Endodermal cell (in vitro differentiated cells): ENCODE data around the gene RETN. TPM values are rescaled to one million over a fixed set of nuclear protein-coding genes. Genes with fewer than 3 reads are reported as not detected.

ENCODE experiments used
- DNase-seq: peaks from one replicate; pipeline ENCODE4 v3.0.0-alpha.2; 2017
- H3K27ac ChIP-seq: 2 replicates; pipeline ENCODE4 v1.5.1; 2013; ENCODE audit warnings: mild to moderate bottlenecking, low read depth, low read length, moderate library complexity
- H3K27me3 ChIP-seq: 2 replicates; pipeline ENCODE4 v1.6.1; 2013; ENCODE audit warnings: mild to moderate bottlenecking, low read length, moderate library complexity; ENCODE audit not compliant: insufficient read depth, control insufficient read depth, poor library complexity, severe bottlenecking
- H3K36me3 ChIP-seq: 2 replicates; pipeline ENCODE4 v1.7.0; 2013; ENCODE audit warnings: mild to moderate bottlenecking, low read length, moderate library complexity; ENCODE audit not compliant: control insufficient read depth, insufficient read depth
- H3K4me1 ChIP-seq: one replicate; pipeline ENCODE4 v1.7.0; 2013; ENCODE audit warnings: low read length; ENCODE audit not compliant: control insufficient read depth, insufficient read depth
- H3K4me3 ChIP-seq: 2 replicates; pipeline ENCODE4 v1.5.1; 2013; ENCODE audit warnings: mild to moderate bottlenecking, low read length, moderate library complexity
- H3K9ac ChIP-seq: 2 replicates; pipeline ENCODE4 v1.6.1; 2013; ENCODE audit warnings: mild to moderate bottlenecking, low read length, moderate library complexity; ENCODE audit not compliant: poor library complexity, severe bottlenecking; ENCODE audit errors: extremely low read depth
- H3K9me3 ChIP-seq: 2 replicates; pipeline ENCODE4 v1.6.1; 2013; ENCODE audit warnings: mild to moderate bottlenecking, low read length, moderate library complexity; ENCODE audit not compliant: control insufficient read depth
- H3K27ac Mint-ChIP-seq: 2 replicates; pipeline ENCODE4 v1.8.0; 2020; ENCODE audit warnings: mixed read lengths
- H3K27me3 Mint-ChIP-seq: 2 replicates; pipeline ENCODE4 v1.8.0; 2021; ENCODE audit warnings: mild to moderate bottlenecking, mixed read lengths; ENCODE audit not compliant: insufficient read depth
- H3K36me3 Mint-ChIP-seq: 2 replicates; pipeline ENCODE4 v1.8.0; 2020; ENCODE audit warnings: low read depth, mixed read lengths
- H3K4me1 Mint-ChIP-seq: 2 replicates; pipeline ENCODE4 v1.8.0; 2020; ENCODE audit warnings: mixed read lengths
- H3K4me3 Mint-ChIP-seq: 2 replicates; pipeline ENCODE4 v1.8.0; 2020; ENCODE audit warnings: mild to moderate bottlenecking, moderate library complexity, mixed read lengths
- H3K9me3 Mint-ChIP-seq: 2 replicates; pipeline ENCODE4 v1.8.0; 2020; ENCODE audit warnings: mild to moderate bottlenecking, mixed read lengths
- WGBS, 2 experiments: methylation state at CpG; one replicate each; pipeline versions ENCODE4 v1.1.5 to v1.1.7; 2013; ENCODE audit warnings: missing lambda C conversion rate in 2 of 2, mixed read lengths in 1 of 2; ENCODE audit not compliant: insufficient coverage in 1 of 2, insufficient read length in 1 of 2; 5-methylcytosine and 5-hydroxymethylcytosine counted together
- total RNA-seq, 2 donors: library from RNA; stranded (reverse); fragmentation: NEBNext Ultra II Directional in 1 of 2; extraction: Animal tissue kit (Norgen Biotek cat#: 25700) in 1 of 2; gene quantifications; 2 replicates in 1 of 2; 3 replicates in 1 of 2; pipeline ENCODE4 v1.2.1, GENCODE V29; 2021
- TF ChIP-seq, protein P1 (sequence below): fragments of 200-600 bp; sonication (generic); conservative IDR thresholded peaks from 2 replicates; pipeline ENCODE4 v1.5.0; 2021; ENCODE audit warnings: antibody characterized with exemption, mild to moderate bottlenecking

RETN gene
- total RNA-seq, 2 donors from 2014 or later: not detected

DNA sequence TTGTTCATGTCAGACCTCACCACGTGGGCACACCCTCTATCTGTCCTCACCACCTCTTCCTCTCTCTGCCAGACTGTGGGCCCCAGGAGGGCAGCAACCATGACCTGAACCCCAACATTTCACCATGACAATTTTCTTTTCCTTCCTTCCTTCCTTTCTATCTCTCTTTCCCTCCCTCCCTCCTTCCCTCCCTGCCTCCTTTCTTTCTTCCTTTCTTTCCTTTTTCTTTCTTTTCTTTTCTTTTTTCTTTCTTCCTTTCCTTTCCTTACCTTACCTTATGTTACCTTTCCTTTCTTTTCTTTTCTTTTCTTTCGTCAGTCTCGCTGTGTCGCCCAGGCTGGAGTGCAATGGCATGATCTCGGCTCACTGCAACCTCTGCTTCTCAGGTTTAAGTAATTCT, 41.8 kb downstream of the RETN start:
- Mint-ChIP-seq H3K36me3 (no peaks in the 10 kb centered on the region), H3K27ac (no peak overlapping the region), H3K4me3 (no peak overlapping the region), H3K4me1 (no peaks in the 10 kb centered on the region), H3K9me3 (no peaks in the 10 kb centered on the region), H3K27me3 (peaks cover 10% of the 10 kb centered on the region)
- Histone ChIP-seq H3K4me3 (no peak overlapping the region), H3K36me3 (no peaks in the 10 kb centered on the region), H3K4me1 (no peaks in the 10 kb centered on the region), H3K27me3 (no peaks in the 10 kb centered on the region), H3K9me3 (no peaks in the 10 kb centered on the region), H3K27ac (no peak overlapping the region), H3K9ac (no peak overlapping the region)
- TF ChIP-seq, protein P1, sequence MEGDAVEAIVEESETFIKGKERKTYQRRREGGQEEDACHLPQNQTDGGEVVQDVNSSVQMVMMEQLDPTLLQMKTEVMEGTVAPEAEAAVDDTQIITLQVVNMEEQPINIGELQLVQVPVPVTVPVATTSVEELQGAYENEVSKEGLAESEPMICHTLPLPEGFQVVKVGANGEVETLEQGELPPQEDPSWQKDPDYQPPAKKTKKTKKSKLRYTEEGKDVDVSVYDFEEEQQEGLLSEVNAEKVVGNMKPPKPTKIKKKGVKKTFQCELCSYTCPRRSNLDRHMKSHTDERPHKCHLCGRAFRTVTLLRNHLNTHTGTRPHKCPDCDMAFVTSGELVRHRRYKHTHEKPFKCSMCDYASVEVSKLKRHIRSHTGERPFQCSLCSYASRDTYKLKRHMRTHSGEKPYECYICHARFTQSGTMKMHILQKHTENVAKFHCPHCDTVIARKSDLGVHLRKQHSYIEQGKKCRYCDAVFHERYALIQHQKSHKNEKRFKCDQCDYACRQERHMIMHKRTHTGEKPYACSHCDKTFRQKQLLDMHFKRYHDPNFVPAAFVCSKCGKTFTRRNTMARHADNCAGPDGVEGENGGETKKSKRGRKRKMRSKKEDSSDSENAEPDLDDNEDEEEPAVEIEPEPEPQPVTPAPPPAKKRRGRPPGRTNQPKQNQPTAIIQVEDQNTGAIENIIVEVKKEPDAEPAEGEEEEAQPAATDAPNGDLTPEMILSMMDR: no peak
- 80 to 82% methylated on average over 4 to 5 of the region's 5 CpGs for WGBS, 2 experiments
- DNase-seq: no peak

DNA sequence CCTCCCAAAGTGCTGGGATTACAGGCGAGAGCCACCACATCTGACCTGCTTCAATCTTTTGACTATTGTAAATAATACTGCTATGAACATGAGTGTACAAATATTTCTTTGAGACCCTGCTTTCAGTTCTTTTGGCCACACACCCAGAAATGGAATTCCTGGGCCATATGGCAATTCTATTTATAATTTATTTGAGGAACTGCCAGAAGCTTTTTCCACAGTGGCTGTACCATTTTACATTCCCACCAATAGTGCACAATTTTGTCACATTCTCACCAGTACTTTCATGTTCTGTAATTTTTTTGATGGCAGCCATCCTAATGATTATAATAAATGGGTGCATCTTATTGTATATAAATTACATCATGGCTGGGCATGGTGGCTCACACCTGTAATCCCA, 46.8 kb downstream of the RETN start:
- TF ChIP-seq, protein P1: no peak
- H3K36me3 Mint-ChIP-seq: no peaks in the 10 kb centered on the region
- Histone ChIP-seq H3K27ac (no peak overlapping the region), H3K4me3 (no peak overlapping the region), H3K36me3 (no peaks in the 10 kb centered on the region), H3K9ac (no peak overlapping the region), H3K4me1 (no peaks in the 10 kb centered on the region), H3K27me3 (no peaks in the 10 kb centered on the region), H3K9me3 (no peaks in the 10 kb centered on the region)
- no peak overlapping the region for H3K4me3 Mint-ChIP-seq
- H3K9me3 Mint-ChIP-seq: no peaks in the 10 kb centered on the region
- peaks cover 16% of the 10 kb centered on the region for H3K27me3 Mint-ChIP-seq
- no peak for DNase-seq
- H3K4me1 Mint-ChIP-seq: no peaks in the 10 kb centered on the region
- no peak overlapping the region for H3K27ac Mint-ChIP-seq
- WGBS, 2 experiments: 94% methylated on average over 1 of the region's 1 CpG; no CpG with 5 or more reads in 1 of the 2 experiments

DNA sequence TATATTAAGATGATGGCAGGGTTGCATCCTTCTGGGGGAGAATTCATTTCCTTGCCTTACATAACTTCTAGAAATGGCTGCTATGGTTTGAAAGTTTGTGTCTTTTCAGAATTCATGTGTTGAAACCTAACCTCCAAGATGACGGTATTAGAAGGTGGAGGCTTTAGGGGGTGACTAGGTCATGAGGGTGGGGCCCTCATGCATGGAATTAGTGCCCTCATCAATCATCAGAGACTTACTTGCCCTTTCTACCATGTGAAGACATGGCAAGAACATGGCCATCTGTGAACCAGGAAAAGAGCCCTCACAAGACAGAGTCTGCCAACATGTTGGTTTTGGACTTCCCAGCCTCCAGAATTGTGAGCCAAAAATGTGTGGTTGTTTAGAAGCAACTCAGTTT, 47.9 kb downstream of the RETN start:
- DNase-seq: no peak
- H3K27me3 Mint-ChIP-seq: peaks cover 19% of the 10 kb centered on the region
- TF ChIP-seq, protein P1: no peak
- Histone ChIP-seq H3K4me1 (no peaks in the 10 kb centered on the region), H3K36me3 (no peaks in the 10 kb centered on the region), H3K27me3 (no peaks in the 10 kb centered on the region), H3K27ac (no peak overlapping the region), H3K4me3 (no peak overlapping the region), H3K9me3 (no peaks in the 10 kb centered on the region), H3K9ac (no peak overlapping the region)
- no peak overlapping the region for H3K4me3 Mint-ChIP-seq
- H3K9me3 Mint-ChIP-seq: no peaks in the 10 kb centered on the region
- no peak overlapping the region for H3K27ac Mint-ChIP-seq
- no peaks in the 10 kb centered on the region for H3K36me3 Mint-ChIP-seq
- 82% methylated on average over 1 of the region's 1 CpG; no CpG with 5 or more reads in 1 of the 2 experiments for WGBS, 2 experiments
- no peaks in the 10 kb centered on the region for H3K4me1 Mint-ChIP-seq
